Measurements from ENCODE around the gene MLANA.

DNA sequence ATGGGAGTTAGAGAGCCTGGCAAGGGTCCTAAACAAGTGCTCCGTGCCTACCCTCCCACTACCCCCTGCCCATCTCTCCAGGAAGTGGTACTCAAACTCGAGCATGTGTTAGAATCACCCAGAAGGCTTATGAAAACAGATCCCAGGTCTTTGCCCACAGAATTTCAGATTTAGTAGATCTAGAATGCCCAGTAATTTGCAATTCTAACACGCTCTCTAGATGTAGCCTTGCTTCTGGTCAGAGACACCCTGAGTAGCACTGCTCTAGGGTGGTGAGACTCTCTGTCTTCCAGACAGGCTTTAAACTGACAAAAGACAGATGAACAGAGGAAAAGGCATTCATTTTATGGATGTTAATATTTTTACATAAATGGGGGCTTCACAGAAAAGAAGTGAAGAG lies 37.1 kb upstream of the MLANA start:
- TF ChIP-seq, protein P1, sequence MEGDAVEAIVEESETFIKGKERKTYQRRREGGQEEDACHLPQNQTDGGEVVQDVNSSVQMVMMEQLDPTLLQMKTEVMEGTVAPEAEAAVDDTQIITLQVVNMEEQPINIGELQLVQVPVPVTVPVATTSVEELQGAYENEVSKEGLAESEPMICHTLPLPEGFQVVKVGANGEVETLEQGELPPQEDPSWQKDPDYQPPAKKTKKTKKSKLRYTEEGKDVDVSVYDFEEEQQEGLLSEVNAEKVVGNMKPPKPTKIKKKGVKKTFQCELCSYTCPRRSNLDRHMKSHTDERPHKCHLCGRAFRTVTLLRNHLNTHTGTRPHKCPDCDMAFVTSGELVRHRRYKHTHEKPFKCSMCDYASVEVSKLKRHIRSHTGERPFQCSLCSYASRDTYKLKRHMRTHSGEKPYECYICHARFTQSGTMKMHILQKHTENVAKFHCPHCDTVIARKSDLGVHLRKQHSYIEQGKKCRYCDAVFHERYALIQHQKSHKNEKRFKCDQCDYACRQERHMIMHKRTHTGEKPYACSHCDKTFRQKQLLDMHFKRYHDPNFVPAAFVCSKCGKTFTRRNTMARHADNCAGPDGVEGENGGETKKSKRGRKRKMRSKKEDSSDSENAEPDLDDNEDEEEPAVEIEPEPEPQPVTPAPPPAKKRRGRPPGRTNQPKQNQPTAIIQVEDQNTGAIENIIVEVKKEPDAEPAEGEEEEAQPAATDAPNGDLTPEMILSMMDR (IDR thresholded peaks at IDR 0.05), result no peak
- TF ChIP-seq POLR2A (IDR thresholded peaks at IDR 0.05), result no peak

All from body of pancreas (tissue), 4 donors.